GM10248 (cell line): Measurements from ENCODE around the gene SCAMP4.
"Not testable (repeated sequence)": the region's sequence is repeated elsewhere in the genome, so short reads cannot be mapped to it uniquely, and the experiment has no call there.

ENCODE experiments used
- CTCF ChIA-PET: fragments of 300-600 bp; sonication (Branson Sonifier 250); formaldehyde crosslinking; extraction: SDS; loops from one replicate; lab custom pipeline; 2021; ENCODE audit warnings: antibody characterized with exemption; lab: Yijun Ruan, JAX
- POLR2A ChIA-PET: fragments of 350-650 bp; sonication (Branson Sonifier 250); formaldehyde crosslinking; extraction: SDS; loops from one replicate; lab custom pipeline; 2020; ENCODE audit warnings: antibody characterized with exemption; lab: Yijun Ruan, JAX
- DNase-seq: peaks from one replicate; pipeline ENCODE4 v3.0.0; 2012; ENCODE audit errors: extremely low spot score
- CTCF ChIP-seq: IDR thresholded peaks from 2 replicates; pipeline ENCODE4 v1.5.1; 2012; ENCODE audit warnings: mild to moderate bottlenecking, low read depth; ENCODE audit errors: extremely low read depth, missing control alignments, control extremely low read depth

The SCAMP4 gene

GRCh38 chr19:1873524-1874473 is 31.4 kb upstream of the SCAMP4 start:
- ChIA-PET CTCF (interaction anchor here (3.7 kb wide), 1 partner anchor 9 kb away, joined by 23 read pairs; no protein-coding TSS in a partner anchor), POLR2A (interaction anchor here (0.7 kb wide), 1 partner anchor 97 kb away, joined by 3 read pairs; no protein-coding TSS in a partner anchor)
- DNase-seq = no peak
- no peak for TF ChIP-seq CTCF

GRCh38 chr19:1874554-1875185 is 30.5 kb upstream of the SCAMP4 start:
- CTCF ChIA-PET = interaction anchor here (0.6 to 3.7 kb wide), 7 partner anchors 9 to 177 kb away, joined by 3 to 23 read pairs (median 4); no protein-coding TSS in a partner anchor
- no peak for DNase-seq
- TF ChIP-seq CTCF = no peak
- POLR2A ChIA-PET = interaction anchor here (0.7 to 0.9 kb wide), 3 partner anchors 10 to 98 kb away, joined by 3 to 5 read pairs (median 3); no protein-coding TSS in a partner anchor

GRCh38 chr19:1875265-1875645 is 29.9 kb upstream of the SCAMP4 start:
- not testable (repeated sequence) for DNase-seq
- POLR2A ChIA-PET = interaction anchor here (0.8 to 0.9 kb wide), 2 partner anchors 11 to 23 kb away, joined by 3 to 5 read pairs; no protein-coding TSS in a partner anchor
- CTCF ChIA-PET = interaction anchor here (0.6 to 3.7 kb wide), 7 partner anchors 9 to 177 kb away, joined by 3 to 23 read pairs (median 4); no protein-coding TSS in a partner anchor

GRCh38 chr19:1875646-1876495 is 29.3 kb upstream of the SCAMP4 start:
- peak; percentile 91 for DNase-seq
- CTCF ChIA-PET = interaction anchor here (0.8 to 3.7 kb wide), 10 partner anchors 9 to 23 kb away, joined by 3 to 23 read pairs (median 5); partner anchors contain the start of gene ABHD17A
- POLR2A ChIA-PET = interaction anchor here (0.7 to 1.4 kb wide), 4 partner anchors 11 to 36 kb away, joined by 3 to 7 read pairs (median 4); no protein-coding TSS in a partner anchor
- no peak for TF ChIP-seq CTCF

- CTCF ChIA-PET = interaction anchor here (1.0 to 3.7 kb wide), 6 partner anchors 8 to 21 kb away, joined by 3 to 23 read pairs (median 8); partner anchors contain the start of gene ABHD17A
- POLR2A ChIA-PET = interaction anchor here (0.7 to 1.4 kb wide), 3 partner anchors 12 to 36 kb away, joined by 3 to 7 read pairs (median 4); no protein-coding TSS in a partner anchor
Observed at GRCh38 chr19:1876496-1877279, 28.5 kb upstream of the SCAMP4 start.

GRCh38 chr19:1877280-1877660 is 27.9 kb upstream of the SCAMP4 start:
- POLR2A ChIA-PET, DNase-seq: not testable (repeated sequence)
- CTCF ChIA-PET = interaction anchor here (2.5 to 3.7 kb wide), 2 partner anchors 13 to 19 kb away, joined by 9 to 23 read pairs; no protein-coding TSS in a partner anchor

More at GRCh38 chr19:1876496-1877279, 28.5 kb upstream of the SCAMP4 start:
- TF ChIP-seq CTCF = peak; percentile 31
- not testable (repeated sequence) for DNase-seq

- DNase-seq, CTCF ChIA-PET, POLR2A ChIA-PET: not testable (repeated sequence)
Observed at GRCh38 chr19:1878583-1878982, 26.6 kb upstream of the SCAMP4 start.

GRCh38 chr19:1879982-1880381 is 25.2 kb upstream of the SCAMP4 start:
- DNase-seq, POLR2A ChIA-PET, CTCF ChIA-PET: not testable (repeated sequence)
